BJ (cell line): ENCODE measurements around the gene KBTBD12. TPM values are rescaled to one million over a fixed set of nuclear protein-coding genes. Genes with fewer than 3 reads are reported as not detected.

Experiments
- CTCF ChIA-PET: fragments of 350-600 bp; formaldehyde crosslinking; extraction: SDS; loops from one replicate; lab custom pipeline; 2021; ENCODE audit warnings: antibody characterized with exemption, inconsistent platforms; lab: Yijun Ruan, JAX
- POLR2A ChIA-PET: fragments of 300-600 bp; sonication (Branson Sonifier 250); formaldehyde crosslinking; extraction: SDS; loops from one replicate; lab custom pipeline; 2021; ENCODE audit warnings: antibody characterized with exemption; lab: Charles Lee
- DNase-seq: peaks from one replicate; pipeline ENCODE4 v3.0.0-alpha.2; 2011; ENCODE audit warnings: low read depth
- H3K27me3 ChIP-seq: 2 replicates; pipeline ENCODE4 v1.6.0; 2011; ENCODE audit warnings: low read length; ENCODE audit not compliant: control insufficient read depth, insufficient read depth
- H3K36me3 ChIP-seq: 2 replicates; pipeline ENCODE4 v1.5.1; 2011; ENCODE audit warnings: low read length; ENCODE audit not compliant: control insufficient read depth, insufficient read depth
- H3K4me3 ChIP-seq: 2 replicates; pipeline ENCODE4 v1.5.1; 2011; ENCODE audit warnings: low read depth, mild to moderate bottlenecking, control low read depth, low read length
- polyA minus RNA-seq: library from RNA; depleted of rRNA, polyadenylated mRNA; stranded (reverse); fragments of >200 nt; gene quantifications from 2 replicates; pipeline ENCODE4 v1.2.3, GENCODE V29; 2011; rRNA and poly(A)+ RNA removed
- polyA plus RNA-seq: library from polyadenylated mRNA; depleted of rRNA; stranded (reverse); fragments of >200 nt; gene quantifications from 2 replicates; pipeline ENCODE4 v1.2.3, GENCODE V29; 2011; rRNA removed
- TF ChIP-seq, protein P1 (sequence below): IDR thresholded peaks from 2 replicates; pipeline ENCODE4 v1.5.1; 2011; ENCODE audit warnings: low read depth, mild to moderate bottlenecking, control low read depth, inconsistent platforms, low read length, moderate library complexity; ENCODE audit not compliant: insufficient read depth

Gene KBTBD12, protein sequence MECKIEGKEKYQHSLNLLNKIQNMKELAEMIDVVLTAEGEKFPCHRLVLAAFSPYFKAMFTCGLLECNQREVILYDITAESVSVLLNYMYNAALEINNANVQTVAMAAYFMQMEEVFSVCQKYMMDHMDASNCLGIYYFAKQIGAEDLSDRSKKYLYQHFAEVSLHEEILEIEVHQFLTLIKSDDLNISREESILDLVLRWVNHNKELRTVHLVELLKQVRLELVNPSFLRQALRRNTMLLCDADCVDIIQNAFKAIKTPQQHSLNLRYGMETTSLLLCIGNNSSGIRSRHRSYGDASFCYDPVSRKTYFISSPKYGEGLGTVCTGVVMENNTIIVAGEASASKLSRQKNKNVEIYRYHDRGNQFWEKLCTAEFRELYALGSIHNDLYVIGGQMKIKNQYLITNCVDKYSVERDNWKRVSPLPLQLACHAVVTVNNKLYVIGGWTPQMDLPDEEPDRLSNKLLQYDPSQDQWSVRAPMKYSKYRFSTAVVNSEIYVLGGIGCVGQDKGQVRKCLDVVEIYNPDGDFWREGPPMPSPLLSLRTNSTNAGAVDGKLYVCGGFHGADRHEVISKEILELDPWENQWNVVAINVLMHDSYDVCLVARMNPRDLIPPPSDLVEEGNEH
- polyA plus RNA-seq, result not detected in 2 replicates
- polyA minus RNA-seq, result not detected in 2 replicates

DNA sequence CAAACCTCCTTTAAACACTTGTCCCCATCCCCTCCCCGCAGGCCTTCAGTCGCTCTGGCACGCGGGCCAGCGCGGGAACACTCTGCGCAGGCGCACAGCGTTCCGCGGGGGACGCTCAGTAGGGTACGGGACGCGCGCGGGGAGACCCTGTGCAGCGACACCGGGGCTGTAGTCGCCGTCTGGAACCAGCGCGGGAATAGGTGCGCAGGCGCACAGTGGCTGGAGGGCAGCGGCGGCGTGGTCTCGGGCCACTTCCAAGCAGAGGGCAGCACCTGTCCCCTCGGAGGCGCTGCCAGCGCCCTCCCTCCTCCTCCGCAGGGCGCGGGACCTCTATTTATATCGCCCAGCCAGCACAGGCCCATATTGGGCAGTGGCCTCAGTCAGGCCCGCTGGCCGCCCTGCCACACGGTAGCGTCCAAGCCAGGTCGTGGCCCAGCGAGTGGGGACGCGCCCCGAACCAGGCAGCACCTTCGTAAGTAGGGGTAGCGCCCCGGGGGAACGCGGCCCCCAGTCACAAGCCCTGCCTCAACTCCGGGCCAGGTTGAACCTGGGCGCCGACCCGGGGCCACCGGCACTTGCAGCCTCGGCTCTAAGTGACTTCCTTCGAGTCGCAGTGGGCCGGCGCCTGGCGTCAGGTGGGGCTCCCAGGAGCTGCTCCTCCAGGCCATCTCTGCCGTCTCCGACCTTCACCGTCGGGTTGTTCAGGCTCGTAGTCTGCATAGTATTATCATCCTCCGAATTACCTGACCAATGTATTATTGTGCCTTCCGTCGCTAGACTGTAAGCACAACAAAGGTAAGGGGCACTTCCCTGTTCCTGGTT lies at the start of gene KBTBD12:
TSS of gene KBTBD12 (plus strand) at position 118 of the 822 bp plus-strand sequence. CDS start 7,830 bp downstream, outside the sequence.
- CTCF ChIA-PET, result no interaction called here
- DNase-seq, result no peak
- TF ChIP-seq, protein P1, sequence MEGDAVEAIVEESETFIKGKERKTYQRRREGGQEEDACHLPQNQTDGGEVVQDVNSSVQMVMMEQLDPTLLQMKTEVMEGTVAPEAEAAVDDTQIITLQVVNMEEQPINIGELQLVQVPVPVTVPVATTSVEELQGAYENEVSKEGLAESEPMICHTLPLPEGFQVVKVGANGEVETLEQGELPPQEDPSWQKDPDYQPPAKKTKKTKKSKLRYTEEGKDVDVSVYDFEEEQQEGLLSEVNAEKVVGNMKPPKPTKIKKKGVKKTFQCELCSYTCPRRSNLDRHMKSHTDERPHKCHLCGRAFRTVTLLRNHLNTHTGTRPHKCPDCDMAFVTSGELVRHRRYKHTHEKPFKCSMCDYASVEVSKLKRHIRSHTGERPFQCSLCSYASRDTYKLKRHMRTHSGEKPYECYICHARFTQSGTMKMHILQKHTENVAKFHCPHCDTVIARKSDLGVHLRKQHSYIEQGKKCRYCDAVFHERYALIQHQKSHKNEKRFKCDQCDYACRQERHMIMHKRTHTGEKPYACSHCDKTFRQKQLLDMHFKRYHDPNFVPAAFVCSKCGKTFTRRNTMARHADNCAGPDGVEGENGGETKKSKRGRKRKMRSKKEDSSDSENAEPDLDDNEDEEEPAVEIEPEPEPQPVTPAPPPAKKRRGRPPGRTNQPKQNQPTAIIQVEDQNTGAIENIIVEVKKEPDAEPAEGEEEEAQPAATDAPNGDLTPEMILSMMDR, result no peak
- Histone ChIP-seq H3K4me3 (peak within 1 kb of the TSS; percentile 40), H3K27me3 (peaks cover 10% of the 10 kb centered on the region), H3K36me3 (no peaks in the 10 kb centered on the region)
- POLR2A ChIA-PET, result no interaction called here

DNA sequence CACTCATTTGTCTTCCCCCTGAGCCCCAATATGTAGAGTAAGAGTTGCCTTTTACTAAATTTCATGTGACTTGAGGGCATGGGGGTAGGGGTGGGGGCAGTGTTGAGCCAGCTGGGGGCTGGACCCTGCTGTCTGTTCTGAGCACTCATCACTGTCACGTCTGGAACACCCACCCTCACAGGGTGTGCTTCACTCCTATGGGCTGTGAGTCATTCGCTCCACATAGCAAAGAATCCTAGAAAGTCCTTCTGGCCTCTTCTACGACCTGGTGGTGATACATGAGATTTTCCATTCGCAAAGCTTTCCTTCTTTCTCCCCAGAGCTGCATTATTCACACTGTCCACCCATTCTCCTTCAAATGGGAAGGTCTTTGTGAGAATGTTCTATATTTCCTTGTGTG lies 49.1 kb upstream of the KBTBD12 start:
- POLR2A ChIA-PET, result no interaction called here
- Histone ChIP-seq H3K36me3 (no peaks in the 10 kb centered on the region), H3K27me3 (peaks cover 3% of the 10 kb centered on the region), H3K4me3 (no peak overlapping the region)
- TF ChIP-seq, protein P1, result peak; percentile 18; the same call in 1 of the 2 replicates
- DNase-seq, result no peak
- CTCF ChIA-PET, result no interaction called here

DNA sequence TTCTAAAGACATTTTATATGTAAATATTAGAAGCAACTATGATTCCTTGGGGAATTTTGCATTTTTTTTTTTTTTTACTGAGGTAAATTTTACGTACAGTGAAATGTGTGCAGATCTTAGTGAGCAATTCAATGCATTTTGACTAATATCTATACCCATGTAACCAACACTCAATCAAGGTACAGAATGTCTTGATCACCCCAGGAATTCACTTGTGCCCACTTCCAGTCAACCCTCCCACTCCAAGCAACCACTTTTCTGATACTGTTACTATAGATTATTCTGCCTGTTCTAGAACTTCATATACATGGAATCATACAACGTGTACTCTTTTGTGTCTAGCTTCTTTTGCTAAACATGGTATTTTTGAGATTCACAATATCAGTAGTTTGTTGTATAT lies 47.6 kb upstream of the KBTBD12 start:
- Histone ChIP-seq H3K36me3 (no peaks in the 10 kb centered on the region), H3K4me3 (no peak overlapping the region), H3K27me3 (peaks cover 10% of the 10 kb centered on the region)
- ChIA-PET CTCF (no interaction called here), POLR2A (no interaction called here)
- no peak for DNase-seq
- TF ChIP-seq, protein P1, result no peak

DNA sequence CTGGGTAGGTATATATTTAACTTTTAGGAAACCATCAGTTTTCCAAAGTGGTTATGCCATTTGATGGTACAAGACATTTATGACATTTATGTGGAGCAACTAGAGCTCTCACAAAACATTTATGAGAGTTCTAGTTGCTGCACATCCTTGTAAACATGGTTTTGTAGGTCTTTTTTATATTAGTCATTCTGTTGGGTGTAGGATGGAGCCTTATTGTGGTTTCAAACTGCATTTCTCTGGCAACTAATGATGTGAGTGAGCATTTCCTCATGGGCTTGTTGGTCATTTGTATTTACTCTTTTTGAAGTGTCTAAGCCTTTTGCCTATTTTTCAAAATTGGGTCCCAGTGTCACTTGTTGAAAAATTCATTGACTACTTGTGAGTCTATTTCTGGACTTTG lies 47.0 kb upstream of the KBTBD12 start:
- H3K4me3 ChIP-seq, result no peak overlapping the region
- TF ChIP-seq, protein P1, result no peak
- DNase-seq, result peak; percentile 51
- H3K27me3 ChIP-seq, result peaks cover 10% of the 10 kb centered on the region
- H3K36me3 ChIP-seq, result no peaks in the 10 kb centered on the region
- ChIA-PET POLR2A (no interaction called here), CTCF (interaction anchor here (0.8 kb wide), 1 partner anchor 14 kb away, joined by 4 read pairs; no protein-coding TSS in a partner anchor)
